ENCODE measurements around the gene DCDC2B. TPM values are rescaled to one million over a fixed set of nuclear protein-coding genes. Genes with fewer than 3 reads are reported as not detected.

Gene DCDC2B
- total and polyA plus RNA-seq, 9 of the 15 experiments (the other 6 are each of a cell fraction or from before 2014, with no cell fraction given) = not detected

DNA sequence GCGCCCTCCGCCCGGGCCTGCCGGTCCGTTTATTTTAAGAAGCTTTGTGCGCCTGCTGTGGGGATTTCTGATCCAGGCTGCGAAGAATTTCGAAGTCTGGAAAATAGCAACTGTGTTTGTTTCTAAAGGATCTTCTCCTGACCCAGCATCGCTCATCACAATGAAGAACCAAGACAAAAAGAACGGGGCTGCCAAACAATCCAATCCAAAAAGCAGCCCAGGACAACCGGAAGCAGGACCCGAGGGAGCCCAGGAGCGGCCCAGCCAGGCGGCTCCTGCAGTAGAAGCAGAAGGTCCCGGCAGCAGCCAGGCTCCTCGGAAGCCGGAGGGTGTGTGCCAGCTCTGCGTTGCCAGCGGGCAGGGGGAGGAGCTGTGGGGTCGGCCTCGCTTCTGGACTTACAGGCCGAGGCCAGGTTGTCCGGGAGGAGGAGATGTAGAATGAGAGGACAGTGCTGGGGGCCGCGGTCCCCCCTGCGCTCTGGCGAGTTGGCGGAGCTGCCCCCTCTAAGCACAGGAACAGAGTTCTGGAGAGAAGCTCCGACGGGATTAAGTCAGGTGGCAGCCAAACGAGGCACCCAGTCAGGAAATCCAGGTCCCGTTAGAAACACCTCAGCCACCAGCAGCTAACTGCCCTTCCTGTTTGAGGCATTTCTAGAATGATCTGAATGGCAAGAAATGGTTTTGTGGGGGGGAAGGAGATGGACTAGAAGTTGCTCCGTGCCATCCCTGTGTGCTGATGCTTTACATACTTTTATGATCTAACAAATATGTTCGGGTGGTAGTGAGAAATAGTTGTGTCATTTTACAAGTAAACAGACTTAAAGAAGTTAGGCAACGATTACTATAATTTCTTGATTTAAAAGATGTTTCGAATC lies 28.5 kb upstream of the DCDC2B start (continued):
- no peak for TF ChIP-seq TEAD4 (IDR thresholded peaks at IDR 0.05; ENCODE audit: low read length)
- TF ChIP-seq TEAD4 (CRISPR knock-in tag; IDR thresholded peaks at IDR 0.05; ENCODE audit: borderline replicate concordance) = 0 out of 2 replicates have a peak, but pooled peaks have one; percentile 44
- TF ChIP-seq, protein P1, sequence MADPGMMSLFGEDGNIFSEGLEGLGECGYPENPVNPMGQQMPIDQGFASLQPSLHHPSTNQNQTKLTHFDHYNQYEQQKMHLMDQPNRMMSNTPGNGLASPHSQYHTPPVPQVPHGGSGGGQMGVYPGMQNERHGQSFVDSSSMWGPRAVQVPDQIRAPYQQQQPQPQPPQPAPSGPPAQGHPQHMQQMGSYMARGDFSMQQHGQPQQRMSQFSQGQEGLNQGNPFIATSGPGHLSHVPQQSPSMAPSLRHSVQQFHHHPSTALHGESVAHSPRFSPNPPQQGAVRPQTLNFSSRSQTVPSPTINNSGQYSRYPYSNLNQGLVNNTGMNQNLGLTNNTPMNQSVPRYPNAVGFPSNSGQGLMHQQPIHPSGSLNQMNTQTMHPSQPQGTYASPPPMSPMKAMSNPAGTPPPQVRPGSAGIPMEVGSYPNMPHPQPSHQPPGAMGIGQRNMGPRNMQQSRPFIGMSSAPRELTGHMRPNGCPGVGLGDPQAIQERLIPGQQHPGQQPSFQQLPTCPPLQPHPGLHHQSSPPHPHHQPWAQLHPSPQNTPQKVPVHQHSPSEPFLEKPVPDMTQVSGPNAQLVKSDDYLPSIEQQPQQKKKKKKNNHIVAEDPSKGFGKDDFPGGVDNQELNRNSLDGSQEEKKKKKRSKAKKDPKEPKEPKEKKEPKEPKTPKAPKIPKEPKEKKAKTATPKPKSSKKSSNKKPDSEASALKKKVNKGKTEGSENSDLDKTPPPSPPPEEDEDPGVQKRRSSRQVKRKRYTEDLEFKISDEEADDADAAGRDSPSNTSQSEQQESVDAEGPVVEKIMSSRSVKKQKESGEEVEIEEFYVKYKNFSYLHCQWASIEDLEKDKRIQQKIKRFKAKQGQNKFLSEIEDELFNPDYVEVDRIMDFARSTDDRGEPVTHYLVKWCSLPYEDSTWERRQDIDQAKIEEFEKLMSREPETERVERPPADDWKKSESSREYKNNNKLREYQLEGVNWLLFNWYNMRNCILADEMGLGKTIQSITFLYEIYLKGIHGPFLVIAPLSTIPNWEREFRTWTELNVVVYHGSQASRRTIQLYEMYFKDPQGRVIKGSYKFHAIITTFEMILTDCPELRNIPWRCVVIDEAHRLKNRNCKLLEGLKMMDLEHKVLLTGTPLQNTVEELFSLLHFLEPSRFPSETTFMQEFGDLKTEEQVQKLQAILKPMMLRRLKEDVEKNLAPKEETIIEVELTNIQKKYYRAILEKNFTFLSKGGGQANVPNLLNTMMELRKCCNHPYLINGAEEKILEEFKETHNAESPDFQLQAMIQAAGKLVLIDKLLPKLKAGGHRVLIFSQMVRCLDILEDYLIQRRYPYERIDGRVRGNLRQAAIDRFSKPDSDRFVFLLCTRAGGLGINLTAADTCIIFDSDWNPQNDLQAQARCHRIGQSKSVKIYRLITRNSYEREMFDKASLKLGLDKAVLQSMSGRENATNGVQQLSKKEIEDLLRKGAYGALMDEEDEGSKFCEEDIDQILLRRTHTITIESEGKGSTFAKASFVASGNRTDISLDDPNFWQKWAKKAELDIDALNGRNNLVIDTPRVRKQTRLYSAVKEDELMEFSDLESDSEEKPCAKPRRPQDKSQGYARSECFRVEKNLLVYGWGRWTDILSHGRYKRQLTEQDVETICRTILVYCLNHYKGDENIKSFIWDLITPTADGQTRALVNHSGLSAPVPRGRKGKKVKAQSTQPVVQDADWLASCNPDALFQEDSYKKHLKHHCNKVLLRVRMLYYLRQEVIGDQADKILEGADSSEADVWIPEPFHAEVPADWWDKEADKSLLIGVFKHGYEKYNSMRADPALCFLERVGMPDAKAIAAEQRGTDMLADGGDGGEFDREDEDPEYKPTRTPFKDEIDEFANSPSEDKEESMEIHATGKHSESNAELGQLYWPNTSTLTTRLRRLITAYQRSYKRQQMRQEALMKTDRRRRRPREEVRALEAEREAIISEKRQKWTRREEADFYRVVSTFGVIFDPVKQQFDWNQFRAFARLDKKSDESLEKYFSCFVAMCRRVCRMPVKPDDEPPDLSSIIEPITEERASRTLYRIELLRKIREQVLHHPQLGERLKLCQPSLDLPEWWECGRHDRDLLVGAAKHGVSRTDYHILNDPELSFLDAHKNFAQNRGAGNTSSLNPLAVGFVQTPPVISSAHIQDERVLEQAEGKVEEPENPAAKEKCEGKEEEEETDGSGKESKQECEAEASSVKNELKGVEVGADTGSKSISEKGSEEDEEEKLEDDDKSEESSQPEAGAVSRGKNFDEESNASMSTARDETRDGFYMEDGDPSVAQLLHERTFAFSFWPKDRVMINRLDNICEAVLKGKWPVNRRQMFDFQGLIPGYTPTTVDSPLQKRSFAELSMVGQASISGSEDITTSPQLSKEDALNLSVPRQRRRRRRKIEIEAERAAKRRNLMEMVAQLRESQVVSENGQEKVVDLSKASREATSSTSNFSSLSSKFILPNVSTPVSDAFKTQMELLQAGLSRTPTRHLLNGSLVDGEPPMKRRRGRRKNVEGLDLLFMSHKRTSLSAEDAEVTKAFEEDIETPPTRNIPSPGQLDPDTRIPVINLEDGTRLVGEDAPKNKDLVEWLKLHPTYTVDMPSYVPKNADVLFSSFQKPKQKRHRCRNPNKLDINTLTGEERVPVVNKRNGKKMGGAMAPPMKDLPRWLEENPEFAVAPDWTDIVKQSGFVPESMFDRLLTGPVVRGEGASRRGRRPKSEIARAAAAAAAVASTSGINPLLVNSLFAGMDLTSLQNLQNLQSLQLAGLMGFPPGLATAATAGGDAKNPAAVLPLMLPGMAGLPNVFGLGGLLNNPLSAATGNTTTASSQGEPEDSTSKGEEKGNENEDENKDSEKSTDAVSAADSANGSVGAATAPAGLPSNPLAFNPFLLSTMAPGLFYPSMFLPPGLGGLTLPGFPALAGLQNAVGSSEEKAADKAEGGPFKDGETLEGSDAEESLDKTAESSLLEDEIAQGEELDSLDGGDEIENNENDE (IDR thresholded peaks at IDR 0.05; ENCODE audit: low read depth, low read length) = no peak
- TF ChIP-seq, protein P2, sequence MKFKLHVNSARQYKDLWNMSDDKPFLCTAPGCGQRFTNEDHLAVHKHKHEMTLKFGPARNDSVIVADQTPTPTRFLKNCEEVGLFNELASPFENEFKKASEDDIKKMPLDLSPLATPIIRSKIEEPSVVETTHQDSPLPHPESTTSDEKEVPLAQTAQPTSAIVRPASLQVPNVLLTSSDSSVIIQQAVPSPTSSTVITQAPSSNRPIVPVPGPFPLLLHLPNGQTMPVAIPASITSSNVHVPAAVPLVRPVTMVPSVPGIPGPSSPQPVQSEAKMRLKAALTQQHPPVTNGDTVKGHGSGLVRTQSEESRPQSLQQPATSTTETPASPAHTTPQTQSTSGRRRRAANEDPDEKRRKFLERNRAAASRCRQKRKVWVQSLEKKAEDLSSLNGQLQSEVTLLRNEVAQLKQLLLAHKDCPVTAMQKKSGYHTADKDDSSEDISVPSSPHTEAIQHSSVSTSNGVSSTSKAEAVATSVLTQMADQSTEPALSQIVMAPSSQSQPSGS (CRISPR knock-in tag; IDR thresholded peaks at IDR 0.05) = no peak
- no peak for TF ChIP-seq ZNF780A (CRISPR knock-in tag; IDR thresholded peaks at IDR 0.05)
- TF ChIP-seq GTF2F1 (IDR thresholded peaks at IDR 0.05; ENCODE audit: low read depth, low read length) = no peak
- TF ChIP-seq ZNF766 (CRISPR knock-in tag; conservative IDR thresholded peaks at IDR 0.05) = no peak

All from K562 (cell line).